ENCODE measurements around the gene ZNF670.

Gene ZNF670

DNA sequence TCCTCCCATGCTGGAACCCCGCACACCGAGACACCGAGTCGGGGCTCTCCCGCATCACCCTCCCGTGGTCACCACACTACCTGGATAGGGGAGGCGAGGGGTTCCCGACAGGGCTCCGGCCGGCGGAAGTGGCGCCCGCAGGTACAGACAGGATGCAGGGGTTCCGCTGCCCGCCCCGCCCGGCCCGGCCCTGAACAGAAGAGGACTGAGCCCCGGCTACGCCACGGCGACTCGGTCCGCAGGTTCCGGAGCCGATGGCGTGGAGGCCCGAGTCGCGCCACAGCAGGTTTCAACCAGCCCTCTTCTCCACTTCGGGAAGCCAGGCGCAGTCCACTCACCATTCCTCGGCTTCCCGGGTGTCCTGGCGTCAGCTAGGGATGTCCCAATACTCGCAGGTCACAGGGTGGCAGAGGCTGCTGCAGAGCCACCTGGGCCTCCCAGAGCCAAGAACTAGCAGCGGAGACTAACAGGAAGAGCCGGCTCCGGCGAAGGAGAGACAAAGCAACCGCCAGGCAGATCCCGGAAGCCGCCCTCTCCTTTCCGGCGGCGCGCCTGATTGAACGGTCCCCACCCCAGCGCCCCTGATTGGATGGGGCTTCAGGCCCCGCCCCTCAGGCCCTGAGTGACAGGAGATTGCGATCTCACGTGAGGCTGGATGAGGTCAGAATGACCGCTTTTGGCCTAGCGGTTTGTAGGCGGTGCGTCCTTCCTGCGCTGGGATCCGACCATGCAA, 25.4 kb upstream of the ZNF670 start, which contains the start of gene ZNF669:
ZNF669 (minus strand) TSS at position 498 of the 733 bp plus-strand sequence; CDS start at position 341, 157 bp downstream.
- peak; percentile 98 for DNase-seq (ENCODE audit: low spot score)

DNA sequence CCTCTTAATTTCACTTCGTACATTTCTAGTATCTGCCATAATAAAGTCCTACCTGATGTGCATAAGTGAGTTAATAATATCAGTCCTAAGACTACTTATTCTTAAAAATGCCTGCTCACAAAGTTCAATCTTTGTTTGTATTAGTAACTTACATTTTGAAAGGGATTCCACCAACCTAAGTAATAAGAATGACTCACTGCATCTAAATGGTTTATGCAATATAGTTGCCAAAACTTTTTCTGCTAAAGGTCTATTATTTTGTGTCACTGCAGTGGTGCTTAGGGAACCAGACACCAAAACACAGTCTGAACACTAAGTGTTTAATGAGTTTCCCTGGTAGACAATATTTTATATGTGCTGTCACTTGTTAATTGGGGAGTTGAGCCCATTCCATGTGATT, 23.8 kb upstream of the ZNF670 start:
- DNase-seq (ENCODE audit: low spot score) = no peak

DNA sequence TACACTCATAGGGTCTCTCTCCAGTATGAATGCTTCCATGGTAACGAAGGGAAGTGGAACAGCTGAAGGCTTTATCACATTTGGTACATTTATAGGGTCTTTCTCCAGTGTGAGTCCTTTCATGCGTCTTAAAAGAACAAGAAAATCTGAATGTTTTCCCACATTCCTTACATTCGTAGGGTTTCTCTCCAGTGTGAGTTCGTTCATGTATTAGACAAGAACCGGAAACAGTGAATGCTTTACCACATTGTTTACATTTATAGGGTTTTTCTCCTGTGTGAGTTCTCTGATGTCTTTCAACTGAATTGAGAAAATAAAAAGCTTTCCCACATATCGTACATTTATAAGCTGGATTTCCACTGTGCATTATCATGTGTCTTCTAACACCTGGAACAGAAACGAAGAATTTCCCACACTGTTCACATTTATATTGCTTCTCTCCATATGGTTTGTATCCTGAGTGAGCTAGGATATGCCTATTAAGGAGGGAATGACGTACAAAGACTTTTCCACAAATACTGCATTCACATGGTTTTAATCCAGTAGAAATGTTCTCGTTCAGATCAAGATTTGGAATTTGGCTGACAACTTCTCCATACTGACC, 22.2 kb upstream of the ZNF670 start:
- no peak for DNase-seq (ENCODE audit: low spot score)

DNA sequence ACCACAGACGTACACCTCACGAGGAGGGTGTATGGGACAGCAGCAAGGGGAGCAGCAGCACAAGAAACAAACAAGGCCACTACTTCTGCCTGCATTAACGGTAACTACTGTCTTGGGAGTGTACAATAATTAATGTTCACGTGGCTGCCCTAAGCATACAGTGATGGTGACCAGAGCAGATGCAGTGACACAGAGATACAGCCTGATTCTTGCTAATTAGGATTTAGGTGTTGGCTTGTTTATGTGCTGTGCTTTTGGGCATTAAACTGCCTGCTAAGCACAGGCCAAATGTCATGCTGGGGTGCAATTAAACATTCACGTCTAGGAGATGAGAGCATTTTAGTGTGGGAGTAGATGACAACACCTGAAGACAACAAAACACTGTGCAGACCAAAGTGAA, 18.3 kb upstream of the ZNF670 start:
- DNase-seq (ENCODE audit: low spot score) = no peak

DNA sequence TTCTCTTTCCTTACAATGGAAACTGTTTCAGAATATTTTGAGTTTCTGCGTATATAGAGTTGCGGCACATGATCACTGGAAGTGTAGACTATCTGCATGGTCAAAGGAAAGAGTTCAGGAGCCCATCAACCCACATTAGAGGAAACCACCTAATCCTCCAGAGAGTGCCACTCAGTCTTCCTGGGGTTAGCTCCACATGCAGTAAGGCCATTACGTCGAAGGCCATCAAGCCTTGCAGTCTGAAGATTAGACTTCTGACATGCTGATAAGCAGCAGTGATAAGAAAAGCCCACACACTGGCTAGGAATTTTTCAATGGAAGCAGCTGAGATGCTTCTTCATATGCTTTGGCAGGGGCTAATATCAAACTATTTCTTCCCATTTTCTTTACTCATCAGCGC, 17.9 kb upstream of the ZNF670 start:
- DNase-seq (ENCODE audit: low spot score) = no peak

DNA sequence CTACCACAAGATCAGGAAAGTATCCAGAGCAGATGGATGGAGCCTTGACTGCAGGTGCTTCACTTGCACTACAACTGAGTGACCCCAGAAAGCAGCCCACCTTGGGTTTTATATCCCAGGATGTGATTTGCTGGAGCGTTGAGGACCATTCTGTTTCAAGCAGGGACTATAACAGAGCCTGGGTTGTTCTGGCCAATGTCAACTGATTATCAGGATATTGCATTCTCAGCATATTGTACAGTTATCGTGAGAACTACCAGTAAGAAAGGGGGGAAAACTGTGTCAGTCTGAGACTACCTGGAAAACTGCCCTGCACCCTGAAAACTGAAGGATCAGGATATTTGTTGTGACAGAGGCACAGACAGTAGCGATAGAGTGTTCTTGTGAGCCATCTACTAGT, 17.5 kb upstream of the ZNF670 start:
- no peak for DNase-seq (ENCODE audit: low spot score)

DNA sequence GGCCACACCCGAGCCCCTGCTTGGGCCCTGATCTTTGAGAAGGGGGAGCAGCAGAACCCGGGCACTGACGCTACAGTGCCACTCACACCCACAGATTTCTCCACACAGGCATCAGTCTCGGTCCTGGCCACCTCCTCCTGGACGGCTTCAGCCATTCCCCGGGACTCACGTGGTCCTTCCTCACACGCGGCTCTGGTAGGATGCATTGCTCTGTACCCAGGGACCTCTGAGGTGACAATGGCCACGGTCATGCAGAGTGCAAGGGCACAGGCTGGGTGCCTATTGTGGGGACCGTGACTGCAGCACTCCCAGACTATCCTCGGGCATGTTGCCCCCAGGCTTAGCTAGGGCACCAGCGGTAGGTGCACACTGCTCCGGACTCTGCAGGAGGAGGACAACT, 11.8 kb upstream of the ZNF670 start:
- no peak for DNase-seq (ENCODE audit: low spot score)

DNA sequence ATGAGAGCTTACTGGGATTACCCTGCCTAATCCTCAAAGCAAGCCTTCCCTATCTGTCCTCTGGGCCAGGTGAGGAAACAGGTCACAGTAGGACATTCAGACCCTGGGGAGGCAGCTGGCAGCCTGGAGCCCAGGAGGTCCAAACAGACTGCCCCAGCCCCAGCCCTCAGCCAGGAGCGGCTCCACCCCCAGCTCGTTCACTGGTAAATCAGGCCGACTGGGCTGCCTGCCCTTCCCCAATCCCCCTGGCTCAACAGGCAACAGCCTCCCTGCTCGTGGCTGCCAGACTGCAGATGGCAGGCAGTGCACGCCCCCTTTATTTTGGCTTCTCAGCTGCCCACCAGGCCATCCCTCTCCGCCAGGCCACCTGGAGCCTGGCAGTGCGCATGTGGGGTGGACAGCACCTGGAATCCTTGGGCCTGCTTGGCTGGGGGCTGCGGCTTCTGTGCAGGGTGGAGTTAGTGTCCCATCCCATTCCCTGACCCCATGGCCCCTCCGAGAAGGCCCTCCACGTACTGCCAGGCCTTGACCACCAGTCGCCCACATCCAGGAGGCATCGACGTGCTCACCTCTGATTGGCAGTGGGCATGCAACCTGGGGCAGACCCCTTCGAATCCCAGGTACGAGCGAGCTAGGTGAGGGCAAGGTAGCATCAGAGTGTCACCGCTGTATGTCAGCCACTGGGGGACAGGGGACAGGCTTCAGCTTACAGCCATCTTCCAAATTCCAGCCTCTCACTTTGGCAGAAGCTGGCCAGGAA, 11.2 kb upstream of the ZNF670 start:
- no peak for DNase-seq (ENCODE audit: low spot score)

DNA sequence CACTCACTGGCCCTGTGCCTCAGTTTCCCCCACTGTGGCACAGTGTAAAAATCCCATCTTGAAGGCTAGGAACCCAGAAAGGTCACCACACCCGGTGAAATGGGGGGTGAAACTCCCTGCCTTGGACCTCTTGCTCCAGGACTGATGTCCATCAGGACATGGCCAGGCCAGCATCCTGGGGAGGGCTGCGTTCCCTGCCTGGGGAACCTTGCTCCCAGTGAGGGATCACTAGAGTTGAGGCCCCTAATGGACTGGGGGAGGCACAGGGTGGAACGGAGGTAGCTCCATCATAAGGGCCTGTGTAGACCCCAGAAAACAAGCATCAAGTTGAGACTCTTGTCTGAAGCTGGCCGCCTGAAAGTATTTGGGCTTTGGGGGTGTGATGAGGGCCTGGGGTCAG, 10.4 kb upstream of the ZNF670 start:
- DNase-seq (ENCODE audit: low spot score) = no peak

DNA sequence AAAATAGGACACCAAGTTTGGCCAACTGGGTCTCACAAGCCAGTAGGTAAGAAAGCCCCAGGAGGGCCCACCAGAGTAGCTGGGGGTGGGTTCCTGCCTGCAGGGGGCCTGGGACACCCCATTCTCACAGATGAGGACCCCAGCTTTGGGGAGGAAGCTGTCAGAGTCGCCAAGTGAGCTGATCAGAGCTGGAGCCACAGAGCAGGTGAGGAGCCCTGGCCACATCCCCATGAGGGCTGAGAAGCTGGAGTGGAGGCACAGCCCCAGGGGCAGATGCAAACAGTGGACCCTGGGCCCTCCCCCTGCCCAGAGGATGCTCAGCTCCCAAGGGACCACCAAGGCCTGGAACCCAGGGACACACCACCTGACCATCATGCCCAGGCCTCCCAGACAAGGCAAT, 8.6 kb upstream of the ZNF670 start:
- DNase-seq (ENCODE audit: low spot score) = no peak

DNA sequence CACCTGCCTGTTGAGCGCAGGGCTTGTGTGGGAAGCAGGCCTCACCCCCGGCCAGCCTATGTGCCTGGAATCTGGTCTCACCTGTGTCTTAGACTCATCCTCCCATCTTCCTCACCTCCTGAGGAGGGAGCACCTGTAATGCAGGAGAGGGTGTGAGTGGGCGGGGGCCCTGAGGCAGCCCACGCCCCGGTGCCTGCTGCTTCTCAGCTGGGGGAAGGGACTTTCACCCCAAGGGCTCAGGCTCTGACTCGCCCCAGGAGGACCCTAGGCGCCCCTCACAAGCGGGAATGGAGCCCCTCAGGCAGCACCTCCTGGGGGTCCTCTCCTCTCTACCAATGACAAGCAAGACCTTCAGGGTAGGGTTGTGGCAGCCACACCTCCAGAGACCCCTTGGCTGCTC, 6.7 kb upstream of the ZNF670 start:
- DNase-seq (ENCODE audit: low spot score) = no peak

DNA sequence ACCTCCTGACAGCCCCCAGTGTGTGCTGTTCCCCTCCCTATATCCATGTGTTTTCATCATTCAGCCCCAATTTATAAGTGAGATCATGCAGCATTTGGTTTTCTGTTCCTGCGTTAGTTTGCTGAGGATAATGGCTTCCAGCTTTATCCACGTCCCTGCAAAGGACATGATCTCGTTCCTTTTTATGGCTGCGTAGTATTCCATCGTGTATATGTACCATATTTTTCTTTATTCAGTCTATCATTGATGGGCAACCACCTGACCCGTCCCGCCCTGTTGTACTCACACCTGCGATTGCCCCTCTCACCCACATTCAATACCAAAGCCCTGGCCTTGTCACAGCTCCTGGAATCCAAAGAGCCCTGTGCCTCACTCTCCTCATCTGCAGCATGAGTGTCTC, 6.2 kb upstream of the ZNF670 start:
- no peak for DNase-seq (ENCODE audit: low spot score)

DNA sequence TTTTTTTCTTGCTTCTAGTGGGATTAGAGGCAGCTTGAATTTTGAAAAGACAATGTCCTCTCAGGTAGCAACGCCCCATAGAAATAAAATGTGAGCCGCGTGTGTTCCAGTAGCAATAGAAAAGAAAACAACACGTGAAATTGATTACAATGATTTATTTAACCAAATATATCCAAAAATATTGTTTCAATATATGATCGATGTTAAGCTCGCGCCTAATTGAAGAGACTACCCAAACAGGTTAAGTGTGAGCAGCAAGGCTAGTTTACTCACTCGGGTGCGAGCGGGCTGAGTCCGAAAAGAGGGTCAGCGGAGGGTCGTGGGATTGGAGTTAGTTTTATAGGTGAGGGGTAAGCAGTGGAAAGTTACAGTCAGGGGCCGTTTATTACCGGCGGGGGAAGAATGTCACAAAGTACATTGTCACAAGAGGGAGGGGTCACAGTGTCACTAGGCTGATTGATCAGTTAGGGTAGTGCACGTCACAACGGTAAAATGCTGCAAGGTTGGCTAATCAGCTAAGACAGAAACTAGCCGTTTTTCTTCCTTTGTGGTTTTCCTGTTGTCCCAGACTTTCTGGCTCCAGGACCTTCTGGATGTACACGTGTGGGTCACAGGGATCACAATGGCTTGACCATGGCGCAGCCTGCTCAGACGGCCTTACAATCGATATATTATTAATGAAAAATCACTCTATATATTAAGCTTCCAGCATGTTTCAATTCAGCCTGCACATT, 697 bp upstream of the ZNF670 start:
- no peak for DNase-seq (ENCODE audit: low spot score)

DNA sequence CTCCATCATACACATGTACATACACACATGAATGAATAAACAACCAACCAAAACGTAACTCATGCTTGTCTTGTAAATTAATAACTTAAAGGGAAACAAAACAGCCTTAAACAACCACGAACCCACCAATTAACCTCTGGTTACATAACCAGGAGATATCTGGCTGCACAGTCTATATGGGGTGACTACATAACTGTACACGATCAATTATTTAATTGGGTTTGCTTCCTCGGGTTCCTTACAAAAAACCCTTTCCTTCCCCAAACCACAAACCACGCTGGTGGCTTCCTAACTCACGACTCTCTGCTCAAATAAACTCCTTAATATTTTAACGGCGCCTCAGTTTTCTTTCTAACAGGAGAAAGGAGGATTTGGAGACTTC, 744 bp downstream of the ZNF670 start:
- no peak for DNase-seq (ENCODE audit: low spot score)

DNA sequence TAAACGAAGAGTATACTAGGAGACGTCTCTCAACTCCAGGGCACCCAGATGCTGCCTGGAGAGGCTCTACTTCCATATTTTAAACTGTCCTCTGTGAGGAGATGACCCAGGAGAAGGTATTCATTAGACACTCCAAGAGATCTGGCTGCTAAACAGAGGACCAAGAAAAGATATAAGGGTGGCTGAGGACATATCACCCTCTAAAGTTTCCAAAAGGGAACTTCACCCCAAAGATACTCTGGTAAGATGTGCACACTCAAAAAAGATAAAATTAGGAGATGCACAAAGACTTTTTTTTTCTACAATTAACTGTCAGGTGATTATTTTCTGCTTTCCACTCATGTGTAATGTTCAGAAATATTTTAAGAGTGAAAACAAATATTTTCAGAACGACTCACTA, 1.4 kb downstream of the ZNF670 start:
- no peak for DNase-seq (ENCODE audit: low spot score)

DNA sequence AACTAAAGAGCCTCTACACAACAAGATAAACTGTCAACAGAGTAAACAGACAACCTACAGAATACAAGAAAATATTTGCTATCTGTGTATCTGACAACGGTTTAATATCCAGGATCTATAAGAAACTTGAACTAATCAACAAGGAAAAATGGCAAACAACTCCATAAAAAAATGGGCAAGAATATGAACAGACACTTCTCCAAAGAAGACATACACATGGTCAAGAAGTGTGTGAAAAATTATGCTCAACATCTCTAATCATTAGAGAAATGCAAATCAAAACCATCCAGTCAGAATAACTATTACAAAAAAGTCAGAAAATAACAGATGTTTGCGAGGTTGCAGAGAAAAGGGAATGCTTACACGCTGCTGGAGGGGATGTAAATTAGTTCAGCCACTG, 8.0 kb downstream of the ZNF670 start:
- no peak for DNase-seq (ENCODE audit: low spot score)

DNA sequence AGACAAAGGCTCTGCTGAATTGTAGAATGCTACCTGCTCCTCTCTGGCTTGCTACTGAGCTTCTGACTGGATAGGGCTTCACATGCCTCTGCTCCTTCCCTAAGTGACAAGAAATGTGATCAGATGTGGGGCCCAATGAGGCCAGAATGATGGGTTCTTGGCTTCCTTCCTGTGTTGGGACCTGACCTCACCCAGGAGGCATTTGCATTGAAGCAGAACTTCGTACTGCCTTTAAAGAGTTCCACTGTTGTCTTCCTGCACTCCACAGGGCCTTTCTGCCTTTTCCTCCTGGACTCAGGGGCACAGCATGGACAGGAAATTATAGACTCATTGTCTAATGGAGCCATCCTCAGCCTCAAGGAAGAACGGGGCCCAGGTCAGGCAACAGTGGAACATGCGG, 14.3 kb downstream of the ZNF670 start:
- DNase-seq (ENCODE audit: low spot score) = no peak

DNA sequence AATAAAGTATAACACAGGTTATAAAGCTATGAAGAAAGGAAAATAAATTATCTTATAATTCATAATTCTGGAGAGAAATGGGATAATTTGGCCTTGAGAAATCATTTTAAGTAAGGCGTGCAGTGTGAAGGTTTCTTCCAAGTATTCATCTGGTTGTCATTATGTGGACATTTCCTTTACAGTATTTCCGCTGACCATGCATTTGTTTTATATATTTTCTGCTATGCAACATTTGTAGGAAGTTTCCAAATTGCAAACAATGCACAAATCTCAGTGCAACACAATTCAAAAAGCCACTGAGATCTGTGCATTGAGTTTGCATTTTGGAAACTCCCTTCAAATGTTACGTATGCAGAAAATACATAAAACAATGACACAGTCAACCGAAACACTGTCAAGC, 17.8 kb downstream of the ZNF670 start:
- DNase-seq (ENCODE audit: low spot score) = no peak

DNA sequence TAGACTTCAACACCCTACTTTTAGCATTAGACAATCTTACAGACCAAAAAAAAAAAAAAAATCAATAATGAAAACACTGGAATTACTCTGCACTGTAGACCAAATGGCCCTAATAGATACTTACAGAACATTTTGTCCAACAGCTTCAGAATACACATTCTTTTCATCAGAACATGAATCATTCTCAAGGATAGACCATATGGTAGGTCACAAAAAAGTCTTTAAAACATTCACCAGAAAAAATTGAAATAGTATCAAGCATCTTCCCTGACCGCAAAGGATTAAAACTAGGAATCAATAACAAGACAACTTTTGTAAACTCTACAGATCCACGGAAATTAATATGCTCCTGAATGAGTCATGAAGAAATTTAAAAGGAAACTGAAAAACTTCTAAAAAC, 22.5 kb downstream of the ZNF670 start:
- DNase-seq (ENCODE audit: low spot score) = no peak

DNA sequence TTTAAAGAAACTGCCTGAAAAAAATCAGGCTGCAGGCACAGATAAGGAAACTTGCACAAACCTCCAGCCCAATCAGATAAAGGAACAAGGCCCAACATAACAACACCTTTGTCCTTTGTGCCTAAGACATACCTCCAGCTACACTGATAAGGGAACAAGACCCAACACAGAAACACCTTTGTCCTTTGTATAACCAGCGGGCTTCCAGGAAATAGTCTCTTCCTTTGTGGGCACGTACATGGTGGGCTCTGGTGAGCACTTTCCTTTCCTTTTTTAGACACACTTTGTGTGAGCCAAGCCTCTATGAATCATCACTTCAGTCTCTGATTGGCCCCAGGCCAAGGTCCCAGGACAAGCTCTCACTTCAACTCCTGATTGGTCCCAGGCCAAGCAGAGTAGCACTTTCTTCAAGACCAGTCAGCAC, 23.6 kb downstream of the ZNF670 start:
- DNase-seq (ENCODE audit: low spot score) = no peak

DNA sequence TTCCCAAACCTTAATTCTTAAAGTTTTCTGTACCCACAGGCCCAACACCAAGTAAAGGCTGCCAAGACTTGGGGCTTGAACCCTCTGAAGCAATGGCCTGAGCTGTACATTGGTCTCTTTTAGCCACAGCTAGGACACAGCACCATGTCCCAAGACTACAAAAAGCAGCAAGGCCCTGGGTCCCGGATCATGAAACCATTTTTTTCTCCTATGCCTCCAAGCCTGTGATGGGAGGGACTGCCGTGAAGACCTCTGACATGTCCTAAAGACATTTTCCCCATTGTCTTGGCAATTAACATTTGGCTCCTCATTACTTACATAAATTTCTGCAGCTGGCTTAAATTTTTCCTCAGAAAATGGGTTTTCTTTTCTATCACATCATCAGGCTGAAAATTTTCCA, 30.9 kb downstream of the ZNF670 start:
- no peak for DNase-seq (ENCODE audit: low spot score)

DNA sequence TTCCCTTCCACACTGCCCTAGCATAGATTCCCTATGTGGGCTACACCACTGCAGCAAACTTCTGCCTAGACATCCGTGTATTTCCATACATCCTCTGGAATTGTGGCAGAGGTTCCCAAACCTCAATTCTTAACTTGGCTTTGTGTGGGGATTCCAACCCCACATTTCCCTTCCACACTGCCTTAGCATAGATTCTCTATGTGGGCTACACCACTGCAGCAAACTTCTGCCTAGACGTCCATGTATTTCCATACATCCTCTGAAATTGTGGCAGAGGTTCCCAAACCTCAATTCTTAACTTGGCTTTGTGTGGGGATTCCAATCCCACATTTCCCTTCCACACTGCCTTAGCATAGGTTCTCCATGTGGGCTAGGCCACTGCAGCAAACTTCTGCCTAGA, 31.4 kb downstream of the ZNF670 start:
- no peak for DNase-seq (ENCODE audit: low spot score)

DNA sequence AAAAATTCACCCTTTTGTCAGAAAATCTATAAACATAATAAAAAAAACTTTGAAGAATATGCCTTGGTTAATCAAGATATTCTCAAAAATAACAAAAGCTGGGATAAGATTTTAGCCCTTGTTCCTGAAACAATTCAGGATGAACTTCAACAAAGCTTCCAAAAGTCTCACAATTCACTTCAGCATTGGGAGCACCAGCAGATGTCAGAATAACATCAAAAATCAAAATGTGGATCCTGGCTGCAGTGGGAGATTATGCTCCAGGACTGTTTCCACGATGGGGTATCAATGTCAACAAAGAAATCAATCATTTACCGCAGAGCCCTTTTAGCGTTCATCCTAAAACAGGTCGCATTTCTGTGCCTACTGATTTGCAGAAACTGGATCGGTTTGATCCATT, 35.2 kb downstream of the ZNF670 start:
- no peak for DNase-seq (ENCODE audit: low spot score)

Data from Ammon's horn (tissue), 1 donor.